HepG2 (cell line): ENCODE results near the gene COMT. TPM values are rescaled to one million over a fixed set of nuclear protein-coding genes. Genes with fewer than 3 reads are reported as not detected.

ENCODE experiments used
- ARNT2 ChIP-seq: sonication (generic); formaldehyde crosslinking; IDR thresholded peaks from 2 replicates; pipeline ENCODE4 v1.8.0; 2022; ENCODE audit warnings: mild to moderate bottlenecking, low read depth, missing genetic modification reagents, moderate library complexity
- DPF2 ChIP-seq: sonication (generic); formaldehyde crosslinking; IDR thresholded peaks from 2 replicates; pipeline ENCODE4 v1.4.0; 2020; ENCODE audit warnings: mild to moderate bottlenecking, low read depth, missing genetic modification reagents, borderline replicate concordance
- FOXO1 ChIP-seq: sonication (generic); formaldehyde crosslinking; IDR thresholded peaks from 2 replicates; pipeline ENCODE4 v1.4.0; 2020; ENCODE audit warnings: missing genetic modification reagents
- FOXO4 ChIP-seq: sonication (generic); formaldehyde crosslinking; conservative IDR thresholded peaks from 2 replicates; pipeline ENCODE4 v1.8.1; 2023; ENCODE audit warnings: missing genetic modification reagents
- GATA4 ChIP-seq: sonication (generic); IDR thresholded peaks from 2 replicates; pipeline ENCODE4 v1.6.1; 2016; ENCODE audit warnings: antibody characterized with exemption, low read depth, borderline replicate concordance
- GATAD2A ChIP-seq: IDR thresholded peaks from 2 replicates; pipeline ENCODE4 v1.6.1; 2016
- HDAC2 ChIP-seq: sonication (generic); formaldehyde crosslinking; IDR thresholded peaks from 2 replicates; pipeline ENCODE4 v1.4.0; 2020; ENCODE audit warnings: missing genetic modification reagents
- MTF2 ChIP-seq: sonication (generic); formaldehyde crosslinking; IDR thresholded peaks from 2 replicates; pipeline ENCODE4 v1.5.0; 2020; ENCODE audit warnings: missing genetic modification reagents, borderline replicate concordance
- MYC ChIP-seq: sonication (generic); formaldehyde crosslinking; IDR thresholded peaks from 2 replicates; pipeline ENCODE4 v1.9.0; 2021; ENCODE audit warnings: missing genetic modification reagents, borderline replicate concordance
- RXRA ChIP-seq: sonication (generic); formaldehyde crosslinking; IDR thresholded peaks from 2 replicates; pipeline ENCODE4 v1.5.1; 2020; ENCODE audit warnings: missing genetic modification reagents
- SNRNP70 ChIP-seq: fragments of 200-400 bp; formaldehyde crosslinking; IDR thresholded peaks from 2 replicates; pipeline ENCODE4 v1.6.1; 2017; ENCODE audit warnings: mild to moderate bottlenecking, low read depth, low read length, moderate library complexity
- ZBTB8A ChIP-seq: sonication (generic); formaldehyde crosslinking; IDR thresholded peaks from 2 replicates; pipeline ENCODE4 v1.4.0; 2020; ENCODE audit warnings: mild to moderate bottlenecking, low read depth, missing genetic modification reagents, borderline replicate concordance
- ZEB1 ChIP-seq: IDR thresholded peaks from 2 replicates; pipeline ENCODE4 v1.6.1; 2012; ENCODE audit warnings: mild to moderate bottlenecking, low read depth, inconsistent platforms; ENCODE audit not compliant: insufficient replicate concordance
- ZFAT ChIP-seq: sonication (generic); formaldehyde crosslinking; conservative IDR thresholded peaks from 2 replicates; pipeline ENCODE4 v1.8.1; 2023; ENCODE audit warnings: missing genetic modification reagents, inconsistent platforms
- ZFY ChIP-seq: sonication (generic); formaldehyde crosslinking; IDR thresholded peaks from 2 replicates; pipeline ENCODE4 v1.4.0; 2020; ENCODE audit warnings: missing genetic modification reagents
- ZNF143 ChIP-seq: sonication (generic); formaldehyde crosslinking; IDR thresholded peaks from 2 replicates; pipeline ENCODE4 v1.4.0; 2020; ENCODE audit warnings: missing genetic modification reagents
- ZNF350 ChIP-seq: sonication (generic); formaldehyde crosslinking; IDR thresholded peaks from 2 replicates; pipeline ENCODE4 v1.4.0; 2020; ENCODE audit warnings: mild to moderate bottlenecking, low read depth, missing genetic modification reagents, borderline replicate concordance
- ZNF354B ChIP-seq: sonication (generic); formaldehyde crosslinking; IDR thresholded peaks from 2 replicates; pipeline ENCODE4 v1.8.0; 2022; ENCODE audit warnings: mild to moderate bottlenecking, missing genetic modification reagents
- ZNF75D ChIP-seq: sonication (generic); formaldehyde crosslinking; IDR thresholded peaks from 2 replicates; pipeline ENCODE4 v1.8.1; 2023; ENCODE audit warnings: missing genetic modification reagents, mild to moderate bottlenecking, borderline replicate concordance
- ZSCAN22 ChIP-seq: sonication (generic); formaldehyde crosslinking; IDR thresholded peaks from 2 replicates; pipeline ENCODE4 v1.4.0; 2020; ENCODE audit warnings: mild to moderate bottlenecking, missing genetic modification reagents
- polyA plus RNA-seq, 8 experiments: library from polyadenylated mRNA; depleted of rRNA in 3 of 8; stranded (reverse) in 7 of 8; unstranded in 1 of 8; fragments of >200 nt; fragmentation: Illumina TruSeq in 4 of 8; extraction: Trizol in 4 of 8; gene quantifications; 2 replicates each; pipeline versions ENCODE4 v1.2.1 to v1.2.3, GENCODE V29; 2011 to 2016; ENCODE audit warnings: low read depth in 4 of 8, missing spikeins in 1 of 8, mixed read lengths in 1 of 8; ENCODE audit not compliant: insufficient read depth in 1 of 8
- total RNA-seq, 5 experiments: library from RNA; depleted of rRNA; stranded (reverse); fragments of >200 nt; fragmentation: Illumina TruSeq; extraction: Trizol; gene quantifications; 2 replicates each; pipeline ENCODE4 v1.2.3, GENCODE V29; 2016; ENCODE audit warnings: low read depth in 1 of 5
- TF ChIP-seq, protein P1 (sequence below): sonication (generic); formaldehyde crosslinking; IDR thresholded peaks from 2 replicates; pipeline ENCODE4 v1.4.0; 2020; ENCODE audit warnings: missing genetic modification reagents, borderline replicate concordance
- TF ChIP-seq, protein P2 (sequence below): sonication (generic); formaldehyde crosslinking; IDR thresholded peaks from 2 replicates; pipeline ENCODE4 v1.5.1; 2020; ENCODE audit warnings: mild to moderate bottlenecking, missing genetic modification reagents, moderate library complexity

The COMT gene
- total and polyA plus RNA-seq, 2 of the 13 experiments (the other 11 are each of a cell fraction or from before 2014, with no cell fraction given): 156 to 162 TPM

GRCh38 chr22:19959587-19960490, 18.3 kb downstream of the COMT start (continued):
- peak; percentile 87 for TF ChIP-seq ZFY (CRISPR knock-in tag)
- TF ChIP-seq GATA4: 0 out of 2 replicates have a peak, but pooled peaks have one; percentile 32
- TF ChIP-seq, protein P1, sequence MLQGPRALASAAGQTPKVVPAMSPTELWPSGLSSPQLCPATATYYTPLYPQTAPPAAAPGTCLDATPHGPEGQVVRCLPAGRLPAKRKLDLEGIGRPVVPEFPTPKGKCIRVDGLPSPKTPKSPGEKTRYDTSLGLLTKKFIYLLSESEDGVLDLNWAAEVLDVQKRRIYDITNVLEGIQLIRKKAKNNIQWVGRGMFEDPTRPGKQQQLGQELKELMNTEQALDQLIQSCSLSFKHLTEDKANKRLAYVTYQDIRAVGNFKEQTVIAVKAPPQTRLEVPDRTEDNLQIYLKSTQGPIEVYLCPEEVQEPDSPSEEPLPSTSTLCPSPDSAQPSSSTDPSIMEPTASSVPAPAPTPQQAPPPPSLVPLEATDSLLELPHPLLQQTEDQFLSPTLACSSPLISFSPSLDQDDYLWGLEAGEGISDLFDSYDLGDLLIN: no peak
- no peak for TF ChIP-seq MTF2 (CRISPR knock-in tag)
- TF ChIP-seq ZBTB8A (CRISPR knock-in tag): no peak
- TF ChIP-seq ZNF143 (CRISPR knock-in tag): no peak
- peak; percentile 55; the same call in 1 of the 2 replicates for TF ChIP-seq HDAC2
- no peak for TF ChIP-seq FOXO4 (CRISPR knock-in tag)
- TF ChIP-seq MYC: peak; percentile 83
- TF ChIP-seq ZSCAN22 (CRISPR knock-in tag): no peak
- no peak for TF ChIP-seq ZNF354B (CRISPR knock-in tag)
- TF ChIP-seq ZNF350: peak; percentile 41; the same call in 1 of the 2 replicates
- no peak for TF ChIP-seq SNRNP70
- peak; percentile 82 for TF ChIP-seq GATAD2A (CRISPR knock-in tag)
- TF ChIP-seq DPF2 (CRISPR knock-in tag): peak; percentile 48; the same call in 1 of the 2 replicates
- peak; percentile 82 for TF ChIP-seq FOXO1 (CRISPR knock-in tag)
- TF ChIP-seq ZEB1: peak; percentile 32
- 0 out of 2 replicates have a peak, but pooled peaks have one; percentile 34 for TF ChIP-seq ARNT2 (CRISPR knock-in tag)
- peak; percentile 82 for TF ChIP-seq RXRA (CRISPR knock-in tag)
- no peak for TF ChIP-seq ZNF75D (CRISPR knock-in tag)
- TF ChIP-seq, protein P2, sequence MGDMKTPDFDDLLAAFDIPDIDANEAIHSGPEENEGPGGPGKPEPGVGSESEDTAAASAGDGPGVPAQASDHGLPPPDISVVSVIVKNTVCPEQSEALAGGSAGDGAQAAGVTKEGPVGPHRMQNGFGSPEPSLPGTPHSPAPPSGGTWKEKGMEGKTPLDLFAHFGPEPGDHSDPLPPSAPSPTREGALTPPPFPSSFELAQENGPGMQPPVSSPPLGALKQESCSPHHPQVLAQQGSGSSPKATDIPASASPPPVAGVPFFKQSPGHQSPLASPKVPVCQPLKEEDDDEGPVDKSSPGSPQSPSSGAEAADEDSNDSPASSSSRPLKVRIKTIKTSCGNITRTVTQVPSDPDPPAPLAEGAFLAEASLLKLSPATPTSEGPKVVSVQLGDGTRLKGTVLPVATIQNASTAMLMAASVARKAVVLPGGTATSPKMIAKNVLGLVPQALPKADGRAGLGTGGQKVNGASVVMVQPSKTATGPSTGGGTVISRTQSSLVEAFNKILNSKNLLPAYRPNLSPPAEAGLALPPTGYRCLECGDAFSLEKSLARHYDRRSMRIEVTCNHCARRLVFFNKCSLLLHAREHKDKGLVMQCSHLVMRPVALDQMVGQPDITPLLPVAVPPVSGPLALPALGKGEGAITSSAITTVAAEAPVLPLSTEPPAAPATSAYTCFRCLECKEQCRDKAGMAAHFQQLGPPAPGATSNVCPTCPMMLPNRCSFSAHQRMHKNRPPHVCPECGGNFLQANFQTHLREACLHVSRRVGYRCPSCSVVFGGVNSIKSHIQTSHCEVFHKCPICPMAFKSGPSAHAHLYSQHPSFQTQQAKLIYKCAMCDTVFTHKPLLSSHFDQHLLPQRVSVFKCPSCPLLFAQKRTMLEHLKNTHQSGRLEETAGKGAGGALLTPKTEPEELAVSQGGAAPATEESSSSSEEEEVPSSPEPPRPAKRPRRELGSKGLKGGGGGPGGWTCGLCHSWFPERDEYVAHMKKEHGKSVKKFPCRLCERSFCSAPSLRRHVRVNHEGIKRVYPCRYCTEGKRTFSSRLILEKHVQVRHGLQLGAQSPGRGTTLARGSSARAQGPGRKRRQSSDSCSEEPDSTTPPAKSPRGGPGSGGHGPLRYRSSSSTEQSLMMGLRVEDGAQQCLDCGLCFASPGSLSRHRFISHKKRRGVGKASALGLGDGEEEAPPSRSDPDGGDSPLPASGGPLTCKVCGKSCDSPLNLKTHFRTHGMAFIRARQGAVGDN (CRISPR knock-in tag): peak; percentile 89
- TF ChIP-seq ZFAT (CRISPR knock-in tag): no peak
